Osteocyte (in vitro differentiated cells): ENCODE results near the gene LRRC59. TPM values are rescaled to one million over a fixed set of nuclear protein-coding genes. Genes with fewer than 3 reads are reported as not detected.

Source experiments
- DNase-seq: peaks from one replicate; pipeline ENCODE4 v3.0.0; 2021; ENCODE audit warnings: mixed read lengths; ENCODE audit not compliant: unreplicated experiment; ENCODE audit errors: extremely low spot score
- H3K27ac Mint-ChIP-seq: one replicate; pipeline ENCODE4 v1.8.0; 2021; ENCODE audit warnings: mild to moderate bottlenecking, mixed read lengths; ENCODE audit not compliant: unreplicated experiment
- H3K27me3 Mint-ChIP-seq: one replicate; pipeline ENCODE4 v1.8.0; 2021; ENCODE audit warnings: mixed read lengths; ENCODE audit not compliant: unreplicated experiment
- H3K36me3 Mint-ChIP-seq: one replicate; pipeline ENCODE4 v1.8.0; 2021; ENCODE audit warnings: mixed read lengths; ENCODE audit not compliant: unreplicated experiment
- H3K4me1 Mint-ChIP-seq: one replicate; pipeline ENCODE4 v1.8.0; 2021; ENCODE audit warnings: mixed read lengths; ENCODE audit not compliant: unreplicated experiment
- H3K4me3 Mint-ChIP-seq: one replicate; pipeline ENCODE4 v1.8.0; 2021; ENCODE audit warnings: mild to moderate bottlenecking, moderate library complexity, mixed read lengths; ENCODE audit not compliant: unreplicated experiment
- H3K9me3 Mint-ChIP-seq: one replicate; pipeline ENCODE4 v1.8.0; 2021; ENCODE audit warnings: mixed read lengths; ENCODE audit not compliant: unreplicated experiment
- CTCF ChIP-seq: fragments of 200-600 bp; sonication (generic); IDR thresholded peaks from 2 replicates; pipeline ENCODE4 v1.5.0; 2021; ENCODE audit warnings: antibody characterized with exemption, mild to moderate bottlenecking, moderate library complexity
- total RNA-seq: library from RNA; stranded (reverse); gene quantifications from 2 replicates; pipeline ENCODE4 v1.2.1, GENCODE V29; 2021

LRRC59 gene
- total RNA-seq, 1 donor from 2014 or later: 87.2 TPM

- H3K27me3 Mint-ChIP-seq: no peaks in the 10 kb centered on the region
- TF ChIP-seq CTCF: no peak
- H3K9me3 Mint-ChIP-seq: no peaks in the 10 kb centered on the region
- H3K4me1 Mint-ChIP-seq: peaks cover 24% of the 10 kb centered on the region
- no peak for DNase-seq
- H3K27ac Mint-ChIP-seq: no peak overlapping the region
- H3K36me3 Mint-ChIP-seq: peaks cover 22% of the 10 kb centered on the region
- H3K4me3 Mint-ChIP-seq: no peak overlapping the region
These were observed 27.3 kb downstream of the LRRC59 start for GRCh38 chr17:50370052-50370451.

- H3K4me1 Mint-ChIP-seq: peaks cover 20% of the 10 kb centered on the region
- no peak for DNase-seq
- peaks cover 22% of the 10 kb centered on the region for H3K36me3 Mint-ChIP-seq
- H3K27ac Mint-ChIP-seq: no peak overlapping the region
- no peak overlapping the region for H3K4me3 Mint-ChIP-seq
- TF ChIP-seq CTCF: no peak
- no peaks in the 10 kb centered on the region for H3K9me3 Mint-ChIP-seq
- no peaks in the 10 kb centered on the region for H3K27me3 Mint-ChIP-seq
These were observed 29.9 kb downstream of the LRRC59 start for GRCh38 chr17:50367401-50367800.

DNA sequence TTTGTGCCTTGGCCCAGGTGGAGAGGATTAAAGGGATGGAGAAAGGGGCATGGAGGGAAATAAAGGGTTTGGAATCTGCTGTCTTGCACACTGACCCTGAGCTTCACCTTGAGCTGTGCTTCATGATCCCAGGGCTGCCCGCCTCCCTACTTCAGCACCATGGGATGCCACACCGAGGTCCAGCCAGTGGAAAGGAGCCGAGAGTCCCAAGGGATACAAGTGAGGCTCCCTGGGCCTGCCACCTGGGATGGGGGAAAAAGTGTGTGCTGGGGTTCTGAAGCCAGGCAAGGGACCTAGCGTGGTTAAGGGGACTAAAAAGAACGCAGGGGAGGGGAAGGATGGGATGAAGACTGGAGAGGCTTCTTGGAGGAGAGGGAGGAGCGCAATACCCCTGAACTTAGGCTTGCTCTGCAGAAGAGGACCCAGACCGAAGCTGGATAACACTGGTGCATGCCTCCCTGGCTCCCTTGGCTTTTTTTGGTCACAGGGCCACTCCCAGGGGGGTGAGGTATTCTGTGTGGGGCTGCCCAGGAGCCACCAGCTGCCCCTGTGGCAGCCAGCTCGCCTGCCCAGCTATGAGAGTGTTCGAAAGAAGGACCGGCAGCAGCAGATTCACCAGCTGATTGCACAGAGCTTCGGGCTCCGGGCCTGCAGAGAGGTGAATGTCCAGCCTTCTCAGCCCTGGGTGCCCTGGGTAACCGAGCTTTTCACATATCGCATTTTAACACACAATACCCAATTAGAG lies 31.5 kb downstream of the LRRC59 start:
- H3K36me3 Mint-ChIP-seq: peaks cover 22% of the 10 kb centered on the region
- no peaks in the 10 kb centered on the region for H3K9me3 Mint-ChIP-seq
- no peaks in the 10 kb centered on the region for H3K27me3 Mint-ChIP-seq
- no peak overlapping the region for H3K27ac Mint-ChIP-seq
- TF ChIP-seq CTCF: no peak
- H3K4me3 Mint-ChIP-seq: no peak overlapping the region
- peaks cover 15% of the 10 kb centered on the region for H3K4me1 Mint-ChIP-seq
- DNase-seq: no peak

GRCh38 chr17:50365165-50365564 lies 32.2 kb downstream of the LRRC59 start:
- Mint-ChIP-seq H3K4me1 (peaks cover 13% of the 10 kb centered on the region), H3K27me3 (no peaks in the 10 kb centered on the region), H3K36me3 (peaks cover 19% of the 10 kb centered on the region), H3K27ac (no peak overlapping the region), H3K9me3 (no peaks in the 10 kb centered on the region), H3K4me3 (no peak overlapping the region)
- no peak for TF ChIP-seq CTCF
- no peak for DNase-seq

DNA sequence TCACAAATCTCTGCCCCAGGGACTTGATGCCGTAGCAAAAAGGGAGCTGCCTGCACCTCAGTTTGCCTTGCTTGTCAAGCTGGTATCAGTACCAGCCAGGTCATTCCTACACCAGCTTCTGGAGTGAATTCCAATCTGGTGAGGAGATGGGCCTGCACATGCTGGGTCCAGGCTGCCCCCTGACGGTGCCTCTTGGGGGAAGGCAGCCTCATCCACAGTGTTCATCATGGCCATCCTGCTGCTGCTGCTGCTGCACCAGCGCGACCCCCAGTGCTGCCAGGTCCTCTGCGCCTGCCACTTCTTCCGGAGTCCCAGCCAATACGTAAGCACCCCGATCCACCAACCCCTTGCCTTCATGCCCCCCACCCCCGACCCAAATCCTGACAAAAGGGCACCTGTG lies 32.6 kb downstream of the LRRC59 start:
- Mint-ChIP-seq H3K9me3 (no peaks in the 10 kb centered on the region), H3K4me1 (peaks cover 13% of the 10 kb centered on the region), H3K27me3 (no peaks in the 10 kb centered on the region), H3K27ac (no peak overlapping the region), H3K36me3 (peaks cover 18% of the 10 kb centered on the region), H3K4me3 (no peak overlapping the region)
- TF ChIP-seq CTCF: no peak
- DNase-seq: no peak
